WI38 (cell line): ENCODE measurements around the gene ASF1A.

Source experiments
- H3K4me3 ChIP-seq: 2 replicates; pipeline ENCODE4 v1.5.1; 2011; ENCODE audit warnings: low read depth, mild to moderate bottlenecking, control low read depth, low read length
- CTCF ChIP-seq: IDR thresholded peaks from 2 replicates; pipeline ENCODE4 v1.5.1; 2012; ENCODE audit warnings: low read depth, mild to moderate bottlenecking, control low read depth, low read length

ASF1A gene

GRCh38 chr6:118935978-118936703, 42.2 kb downstream of the ASF1A start:
- H3K4me3 ChIP-seq: no peak overlapping the region
- TF ChIP-seq CTCF: no peak

GRCh38 chr6:118939683-118940082, 45.7 kb downstream of the ASF1A start:
- TF ChIP-seq CTCF: no peak
- H3K4me3 ChIP-seq: no peak overlapping the region

GRCh38 chr6:118940770-118941169, 46.8 kb downstream of the ASF1A start:
- no peak overlapping the region for H3K4me3 ChIP-seq
- TF ChIP-seq CTCF: no peak

- TF ChIP-seq CTCF: no peak
- no peak overlapping the region for H3K4me3 ChIP-seq
Observed at GRCh38 chr6:118945217-118945616, 51.3 kb downstream of the ASF1A start.

GRCh38 chr6:118952683-118953082, 58.7 kb downstream of the ASF1A start:
- H3K4me3 ChIP-seq: no peak overlapping the region
- TF ChIP-seq CTCF: no peak

DNA sequence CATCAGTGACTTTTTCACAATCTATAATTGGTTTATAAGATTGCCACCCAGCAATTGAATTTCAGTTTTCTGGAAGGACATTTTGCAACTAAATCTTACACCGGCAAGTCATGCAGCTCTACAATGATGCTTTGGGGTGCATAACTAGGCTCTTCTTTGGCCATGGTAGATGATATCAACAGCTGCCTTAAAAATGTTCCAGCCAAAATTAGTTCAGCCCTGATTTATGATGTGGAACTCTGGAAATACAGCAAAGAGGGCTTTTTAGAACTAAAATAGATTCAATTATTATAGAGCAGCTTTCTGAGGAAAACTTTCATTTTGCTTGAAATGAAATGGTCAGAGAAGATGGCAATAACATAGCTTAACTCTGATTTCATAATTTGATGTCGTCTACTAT, 59.4 kb downstream of the ASF1A start:
- H3K4me3 ChIP-seq: no peak overlapping the region
- TF ChIP-seq CTCF: no peak
